OCI-LY3 (cell line): Measurements from ENCODE around the gene PHF5A.

Experiments
- H2AFZ ChIP-seq: fragments of 200-600, 300-600 bp; shearing (Covaris generic); 2 replicates; pipeline ENCODE4 v1.6.0; 2014; ENCODE audit warnings: antibody characterized with exemption, low read depth, low read length
- H3K27ac ChIP-seq: fragments of 200-600, 300-600 bp; sonication (generic); 2 replicates; pipeline ENCODE4 v1.5.1; 2014; ENCODE audit warnings: mild to moderate bottlenecking, low read length, moderate library complexity, mixed read lengths
- H3K27me3 ChIP-seq: fragments of 200-600, 300-600 bp; sonication (generic); 2 replicates; pipeline ENCODE4 v1.6.1; 2014; ENCODE audit warnings: low read depth, low read length, mixed read lengths
- H3K36me3 ChIP-seq: fragments of 200-600, 300-600 bp; sonication (generic); replicated peaks from 2 replicates; pipeline ENCODE3; 2014; ENCODE audit warnings: low read depth, low read length, mixed read lengths
- H3K4me1 ChIP-seq: fragments of 300-600, 200-600 bp; sonication (generic); 2 replicates; pipeline ENCODE4 v1.6.1; 2014; ENCODE audit warnings: low read length, mixed read lengths
- H3K4me2 ChIP-seq: fragments of 200-600, 300-600 bp; sonication (generic); 2 replicates; pipeline ENCODE4 v1.6.1; 2014; ENCODE audit warnings: low read length, mixed read lengths
- H3K4me3 ChIP-seq: fragments of 300-600, 200-600 bp; sonication (generic); 2 replicates; pipeline ENCODE4 v1.5.1; 2014; ENCODE audit warnings: antibody characterized with exemption, mild to moderate bottlenecking, low read length, moderate library complexity
- H3K79me2 ChIP-seq: fragments of 300-600, 200-600 bp; shearing (Covaris generic); 2 replicates; pipeline ENCODE4 v1.6.1; 2014; ENCODE audit warnings: mild to moderate bottlenecking, low read length, mixed read lengths
- H3K9ac ChIP-seq: fragments of 300-600, 200-600 bp; shearing (Covaris generic); 2 replicates; pipeline ENCODE4 v1.6.0; 2014; ENCODE audit warnings: mild to moderate bottlenecking, low read length, moderate library complexity
- H3K9me3 ChIP-seq: fragments of 200-600, 300-600 bp; shearing (Covaris generic); 2 replicates; pipeline ENCODE4 v1.6.1; 2014; ENCODE audit warnings: low read length, mixed read lengths; ENCODE audit not compliant: insufficient read depth
- H4K20me1 ChIP-seq: fragments of 200-600, 300-600 bp; sonication (generic); 2 replicates; pipeline ENCODE4 v1.6.1; 2016; ENCODE audit warnings: low read length, mixed read lengths; ENCODE audit not compliant: insufficient read depth
- CTCF ChIP-seq: fragments of 200-600, 300-600 bp; sonication (generic); IDR thresholded peaks from 2 replicates; pipeline ENCODE4 v1.5.1; 2014; ENCODE audit warnings: antibody characterized with exemption, low read length, low read depth
- EZH2phosphoT487 ChIP-seq: fragments of 200-600 bp; shearing (Covaris generic); IDR thresholded peaks from 2 replicates; pipeline ENCODE4 v1.6.1; 2018; ENCODE audit warnings: antibody characterized with exemption, mixed run types, low read depth

Gene PHF5A

GRCh38 chr22:41481131-41481830, 12.8 kb upstream of the PHF5A start:
- Histone ChIP-seq H3K4me1 (peaks cover 22% of the 10 kb centered on the region), H2AFZ (no peak overlapping the region), H3K9ac (no peak overlapping the region), H3K4me2 (no peak overlapping the region), H3K79me2 (peaks cover 84% of the 10 kb centered on the region), H3K9me3 (no peaks in the 10 kb centered on the region), H4K20me1 (peaks cover 32% of the 10 kb centered on the region), H3K4me3 (no peak overlapping the region), H3K27ac (no peak overlapping the region), H3K27me3 (no peaks in the 10 kb centered on the region), H3K36me3 (peaks cover 6% of the 10 kb centered on the region)
- TF ChIP-seq CTCF: no peak
- TF ChIP-seq EZH2phosphoT487: no peak

GRCh38 chr22:41480397-41480735, 11.9 kb upstream of the PHF5A start:
- peaks cover 29% of the 10 kb centered on the region for H4K20me1 ChIP-seq
- TF ChIP-seq EZH2phosphoT487 (no peak), CTCF (no peak)
- peaks cover 26% of the 10 kb centered on the region for H3K4me1 ChIP-seq
- no peak overlapping the region for H3K27ac ChIP-seq
- no peaks in the 10 kb centered on the region for H3K27me3 ChIP-seq
- no peak overlapping the region for H2AFZ ChIP-seq
- H3K79me2 ChIP-seq: peaks cover 86% of the 10 kb centered on the region
- no peak overlapping the region for H3K9ac ChIP-seq
- H3K4me2 ChIP-seq: no peak overlapping the region
- no peaks in the 10 kb centered on the region for H3K9me3 ChIP-seq
- H3K36me3 ChIP-seq: peaks cover 6% of the 10 kb centered on the region
- no peak overlapping the region for H3K4me3 ChIP-seq

- Histone ChIP-seq H3K4me1 (peaks cover 26% of the 10 kb centered on the region), H3K9me3 (no peaks in the 10 kb centered on the region), H3K79me2 (peaks cover 87% of the 10 kb centered on the region), H3K9ac (no peak overlapping the region), H4K20me1 (peaks cover 29% of the 10 kb centered on the region), H2AFZ (no peak overlapping the region), H3K36me3 (peaks cover 6% of the 10 kb centered on the region), H3K27me3 (no peaks in the 10 kb centered on the region), H3K27ac (peak overlapping the region; percentile 79; the same call in 1 of the 2 replicates), H3K4me2 (no peak overlapping the region; the same call in 1 of the 2 replicates), H3K4me3 (no peak overlapping the region)
- no peak for TF ChIP-seq EZH2phosphoT487
- no peak for TF ChIP-seq CTCF
Observed at GRCh38 chr22:41479671-41480396, 11.3 kb upstream of the PHF5A start.

GRCh38 chr22:41478891-41479521, 10.5 kb upstream of the PHF5A start:
- no peak overlapping the region for H3K4me3 ChIP-seq
- H3K27me3 ChIP-seq: no peaks in the 10 kb centered on the region
- peaks cover 6% of the 10 kb centered on the region for H3K36me3 ChIP-seq
- H4K20me1 ChIP-seq: peaks cover 29% of the 10 kb centered on the region
- TF ChIP-seq CTCF: no peak
- TF ChIP-seq EZH2phosphoT487: no peak
- H3K4me2 ChIP-seq: peak overlapping the region; percentile 10; the same call in 1 of the 2 replicates
- no peaks in the 10 kb centered on the region for H3K9me3 ChIP-seq
- no peak overlapping the region for H3K9ac ChIP-seq
- H3K4me1 ChIP-seq: peaks cover 26% of the 10 kb centered on the region
- no peak overlapping the region for H2AFZ ChIP-seq
- H3K79me2 ChIP-seq: peaks cover 85% of the 10 kb centered on the region
- peak overlapping the region; percentile 79 for H3K27ac ChIP-seq
